ENCODE data around the gene IL20.

IL20 gene, protein sequence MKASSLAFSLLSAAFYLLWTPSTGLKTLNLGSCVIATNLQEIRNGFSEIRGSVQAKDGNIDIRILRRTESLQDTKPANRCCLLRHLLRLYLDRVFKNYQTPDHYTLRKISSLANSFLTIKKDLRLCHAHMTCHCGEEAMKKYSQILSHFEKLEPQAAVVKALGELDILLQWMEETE

DNA sequence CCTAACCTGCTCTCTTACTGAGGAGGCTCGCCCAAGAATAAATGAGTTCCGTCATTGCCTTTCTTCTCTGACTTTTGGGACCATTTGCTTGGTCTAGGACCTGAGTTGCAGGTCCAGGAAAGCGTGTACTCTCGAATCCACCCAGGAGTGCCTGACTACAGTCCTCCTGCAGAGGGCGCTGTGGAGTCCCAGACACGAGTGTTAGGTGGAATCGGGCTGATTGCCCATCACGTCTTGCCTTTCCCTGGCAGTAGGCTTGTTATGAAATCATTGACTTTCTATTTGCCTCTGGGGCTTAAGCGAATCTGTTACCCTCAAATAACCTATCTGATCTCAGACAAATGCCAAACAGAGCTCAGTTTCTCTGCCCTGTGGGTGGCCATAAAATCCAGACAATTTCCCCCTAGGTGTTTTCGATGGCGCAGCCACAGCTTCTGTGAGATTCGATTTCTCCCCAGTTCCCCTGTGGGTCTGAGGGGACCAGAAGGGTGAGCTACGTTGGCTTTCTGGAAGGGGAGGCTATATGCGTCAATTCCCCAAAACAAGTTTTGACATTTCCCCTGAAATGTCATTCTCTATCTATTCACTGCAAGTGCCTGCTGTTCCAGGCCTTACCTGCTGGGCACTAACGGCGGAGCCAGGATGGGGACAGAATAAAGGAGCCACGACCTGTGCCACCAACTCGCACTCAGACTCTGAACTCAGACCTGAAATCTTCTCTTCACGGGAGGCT lies at the start of gene IL20:
IL20 (plus strand) TSS at position 685 of the 733 bp plus-strand sequence. CDS start 230 bp downstream, outside the sequence.
- TF ChIP-seq, protein P1, sequence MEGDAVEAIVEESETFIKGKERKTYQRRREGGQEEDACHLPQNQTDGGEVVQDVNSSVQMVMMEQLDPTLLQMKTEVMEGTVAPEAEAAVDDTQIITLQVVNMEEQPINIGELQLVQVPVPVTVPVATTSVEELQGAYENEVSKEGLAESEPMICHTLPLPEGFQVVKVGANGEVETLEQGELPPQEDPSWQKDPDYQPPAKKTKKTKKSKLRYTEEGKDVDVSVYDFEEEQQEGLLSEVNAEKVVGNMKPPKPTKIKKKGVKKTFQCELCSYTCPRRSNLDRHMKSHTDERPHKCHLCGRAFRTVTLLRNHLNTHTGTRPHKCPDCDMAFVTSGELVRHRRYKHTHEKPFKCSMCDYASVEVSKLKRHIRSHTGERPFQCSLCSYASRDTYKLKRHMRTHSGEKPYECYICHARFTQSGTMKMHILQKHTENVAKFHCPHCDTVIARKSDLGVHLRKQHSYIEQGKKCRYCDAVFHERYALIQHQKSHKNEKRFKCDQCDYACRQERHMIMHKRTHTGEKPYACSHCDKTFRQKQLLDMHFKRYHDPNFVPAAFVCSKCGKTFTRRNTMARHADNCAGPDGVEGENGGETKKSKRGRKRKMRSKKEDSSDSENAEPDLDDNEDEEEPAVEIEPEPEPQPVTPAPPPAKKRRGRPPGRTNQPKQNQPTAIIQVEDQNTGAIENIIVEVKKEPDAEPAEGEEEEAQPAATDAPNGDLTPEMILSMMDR (IDR thresholded peaks at IDR 0.05; ENCODE audit: low read depth, low read length): peak; percentile 88
- DNase-seq (ENCODE audit: low read depth in 2 of 2): peak; percentile 84 to 86
- no peak within 1 kb of the TSS for H3K4me3 ChIP-seq (replicated peaks in 1 of 2; ENCODE audit: low read depth in 2 of 2, low read length in 2 of 2)

DNA sequence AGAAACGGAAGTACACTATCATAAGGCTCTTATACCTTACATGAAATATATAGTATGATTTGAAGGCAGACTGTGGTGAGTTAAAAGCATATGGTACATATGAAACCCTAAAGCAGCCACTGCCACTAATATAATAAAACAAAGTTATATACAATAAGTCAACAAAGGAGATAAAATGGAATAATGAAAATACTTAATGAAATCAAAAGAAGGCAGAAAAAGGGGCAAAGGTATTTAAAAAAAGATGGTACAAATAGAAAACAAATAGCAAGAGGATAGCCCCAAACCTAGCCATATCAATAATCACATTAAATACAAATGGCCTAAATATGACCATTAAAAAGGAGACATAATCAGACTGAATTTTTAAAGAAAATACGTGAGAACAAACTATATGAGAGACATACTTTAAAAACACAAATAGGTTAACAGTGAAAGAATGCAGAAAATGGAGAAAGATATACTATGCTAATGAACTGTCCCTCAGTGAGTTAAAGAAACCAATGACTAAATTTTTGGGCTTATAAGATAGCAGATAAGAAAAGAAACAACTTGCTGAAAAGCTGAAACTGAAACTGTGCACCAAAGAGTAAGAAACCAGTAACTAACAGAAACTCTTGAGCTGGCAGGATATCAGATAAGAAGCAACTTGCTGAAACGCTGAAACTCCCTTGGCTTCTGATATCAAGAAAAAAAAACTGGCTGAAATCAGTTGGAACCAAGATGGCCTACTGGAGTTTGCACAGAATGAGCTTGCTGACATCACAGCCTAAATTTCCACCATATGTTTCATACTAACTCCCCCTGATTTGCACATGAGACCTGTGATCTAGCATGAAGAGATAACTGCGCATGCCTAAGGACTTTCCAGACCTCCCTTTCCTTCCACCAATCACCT lies 48.8 kb upstream of the IL20 start:
- peak; percentile 23 to 89 for DNase-seq (ENCODE audit: low read depth in 2 of 2)

DNA sequence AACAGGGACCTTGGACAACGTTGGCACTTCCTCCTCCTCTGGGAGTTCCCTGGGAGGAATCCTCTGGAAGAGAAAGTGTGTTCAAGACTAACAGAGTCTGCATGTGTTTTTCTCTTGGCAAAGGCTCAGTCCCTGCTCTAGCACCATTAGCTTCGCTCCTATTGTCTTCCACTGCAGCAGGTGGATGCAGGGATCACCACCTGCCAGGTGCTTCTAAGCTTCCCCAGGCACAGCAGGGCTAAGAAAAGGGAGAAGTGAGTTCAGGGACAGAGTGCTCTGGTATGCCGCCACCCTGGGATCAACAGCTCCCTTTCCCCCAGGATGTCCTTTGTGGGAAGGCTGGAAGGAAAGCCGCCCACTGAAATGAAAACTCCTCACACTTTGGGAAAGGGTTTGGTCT lies 43.9 kb upstream of the IL20 start:
- no peak for DNase-seq (ENCODE audit: low read depth in 2 of 2)
- H3K4me3 ChIP-seq (replicated peaks in 1 of 2; ENCODE audit: low read depth in 2 of 2, low read length in 2 of 2): no peak overlapping the region
- TF ChIP-seq, protein P1 (IDR thresholded peaks at IDR 0.05; ENCODE audit: low read depth, low read length): no peak

More for the DNA sequence above, 48.8 kb upstream of the IL20 start:
- TF ChIP-seq, protein P1 (IDR thresholded peaks at IDR 0.05; ENCODE audit: low read depth, low read length): no peak
- H3K4me3 ChIP-seq (replicated peaks in 1 of 2; ENCODE audit: low read depth in 2 of 2, low read length in 2 of 2): no peak overlapping the region

DNA sequence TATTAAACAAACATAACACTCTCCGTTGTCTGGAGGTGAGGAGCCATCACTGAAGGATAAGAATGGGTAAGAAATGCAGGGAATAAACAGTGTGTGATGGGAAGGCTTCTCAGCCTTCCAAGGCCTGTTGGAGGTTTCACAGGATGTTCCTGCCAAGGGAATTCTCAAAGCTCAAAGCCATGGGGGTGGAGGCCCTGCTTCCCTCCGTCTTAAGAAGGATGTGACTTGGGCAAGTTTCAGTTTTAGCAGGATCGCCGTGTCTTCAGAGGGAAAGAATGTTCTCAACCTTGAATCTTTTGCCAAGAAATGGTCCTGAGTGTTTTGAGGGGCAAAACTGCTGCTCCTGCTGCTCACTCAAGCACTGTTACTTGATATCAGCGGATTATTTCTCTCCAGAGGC lies 41.7 kb upstream of the IL20 start:
- DNase-seq (ENCODE audit: low read depth in 2 of 2): peak; percentile 53 to 88
- H3K4me3 ChIP-seq (replicated peaks in 1 of 2; ENCODE audit: low read depth in 2 of 2, low read length in 2 of 2): no peak overlapping the region
- TF ChIP-seq, protein P1 (IDR thresholded peaks at IDR 0.05; ENCODE audit: low read depth, low read length): no peak

DNA sequence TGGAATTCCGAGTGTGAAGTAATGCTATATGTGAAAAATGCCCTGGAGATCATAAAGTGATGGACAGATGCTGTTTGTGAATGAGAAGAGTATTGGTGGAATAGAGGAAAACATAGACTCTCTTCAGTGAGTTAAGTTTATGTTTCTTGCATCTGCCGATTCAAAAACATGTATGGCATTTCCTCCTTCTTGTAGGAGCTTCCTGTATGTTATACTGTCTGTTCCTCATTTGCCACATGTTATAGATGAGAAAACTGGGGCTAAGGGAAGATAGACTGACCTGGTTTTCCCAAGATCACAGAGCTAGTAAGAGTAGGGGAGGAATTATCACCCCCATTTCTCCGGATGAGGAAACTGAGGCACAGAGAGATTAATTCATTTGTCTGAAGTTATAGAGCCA lies 41.1 kb upstream of the IL20 start:
- TF ChIP-seq, protein P1 (IDR thresholded peaks at IDR 0.05; ENCODE audit: low read depth, low read length): no peak
- H3K4me3 ChIP-seq (replicated peaks in 1 of 2; ENCODE audit: low read depth in 2 of 2, low read length in 2 of 2): no peak overlapping the region

DNA sequence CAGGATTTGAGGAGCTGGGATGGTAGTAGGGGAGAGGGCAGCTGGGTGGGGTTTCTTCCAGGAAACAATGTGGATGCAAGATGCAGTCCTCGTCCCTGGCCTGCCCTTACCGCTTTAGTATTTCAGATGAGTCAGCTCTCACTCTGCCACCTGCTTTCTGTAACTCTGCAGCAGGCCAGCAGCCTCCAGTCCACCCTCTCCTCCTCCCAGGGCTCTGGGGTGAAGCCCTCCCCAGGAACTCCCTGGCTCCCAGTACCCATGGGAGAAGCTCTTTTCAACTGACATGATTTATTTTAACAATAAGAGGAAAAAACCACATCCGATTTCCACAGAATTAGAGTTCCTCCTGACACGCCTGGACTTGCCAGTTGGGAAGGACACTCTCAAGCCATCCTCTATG lies 39.0 kb upstream of the IL20 start:
- peak in 1 of 2 donors; percentile 59 for DNase-seq (ENCODE audit: low read depth in 2 of 2)
- TF ChIP-seq, protein P1 (IDR thresholded peaks at IDR 0.05; ENCODE audit: low read depth, low read length): no peak
- no peak overlapping the region for H3K4me3 ChIP-seq (replicated peaks in 1 of 2; ENCODE audit: low read depth in 2 of 2, low read length in 2 of 2)

More for the DNA sequence above, 41.1 kb upstream of the IL20 start:
- DNase-seq (ENCODE audit: low read depth in 2 of 2): peak; percentile 51 to 63
